Heart right ventricle (tissue), 16 donors: ENCODE data around the gene TIMM23. TPM values are rescaled to one million over a fixed set of nuclear protein-coding genes. Genes with fewer than 3 reads are reported as not detected.

Source experiments
- ATAC-seq, 8 donors: fragments of 200-7000 bp; cut with Tn5 transposase; one replicate each; pipeline ENCODE4 v1.9.1; 2020; ENCODE audit warnings: mild to moderate bottlenecking in 8 of 8, moderate library complexity in 8 of 8, moderate number of reproducible peaks in 1 of 8
- DNase-seq, 2 donors: peaks; one replicate each; pipeline ENCODE4 v3.0.0-alpha.2; 2020
- H3K27ac ChIP-seq, 10 donors: fragments of 200-600 bp; sonication (generic) in 2 of 10; one replicate each; pipeline versions ENCODE4 v1.5.0 to v1.8.0; 2020 to 2022; ENCODE audit warnings: mild to moderate bottlenecking in 3 of 10
- H3K27me3 ChIP-seq, 7 donors: fragments of 200-600 bp; one replicate each; pipeline ENCODE4 v1.8.0; 2021 to 2022; ENCODE audit warnings: mild to moderate bottlenecking in 2 of 7
- H3K36me3 ChIP-seq, 9 donors: fragments of 200-600 bp; sonication (generic) in 1 of 9; one replicate each; pipeline versions ENCODE4 v1.5.0 to v1.8.0; 2020 to 2022; ENCODE audit warnings: mild to moderate bottlenecking in 2 of 9
- H3K4me1 ChIP-seq, 9 donors: fragments of 200-600 bp; sonication (generic) in 1 of 9; one replicate each; pipeline versions ENCODE4 v1.5.0 to v1.8.0; 2020 to 2022; ENCODE audit warnings: mild to moderate bottlenecking in 4 of 9
- H3K4me3 ChIP-seq, 10 donors: fragments of 200-600 bp; sonication (generic) in 2 of 10; one replicate each; pipeline versions ENCODE4 v1.5.0 to v1.8.0; 2020 to 2022; ENCODE audit warnings: mild to moderate bottlenecking in 7 of 10, moderate library complexity in 2 of 10
- H3K9me3 ChIP-seq, 11 donors: fragments of 200-600 bp in 10 of 11; sonication (generic) in 2 of 11; one replicate each; pipeline versions ENCODE4 v1.5.0 to v1.8.0; 2013 to 2022; ENCODE audit warnings: mild to moderate bottlenecking in 2 of 11, control low read depth in 1 of 11, moderate library complexity in 1 of 11
- CTCF ChIP-seq, 9 donors: fragments of 200-600 bp; sonication (generic) in 2 of 9; IDR thresholded peaks; one replicate each; pipeline versions ENCODE4 v1.5.0 to v1.8.0; 2021 to 2022; ENCODE audit warnings: antibody characterized with exemption in 9 of 9, mild to moderate bottlenecking in 5 of 9, moderate library complexity in 1 of 9
- WGBS, 2 donors: extraction: QIAGEN DNeasy Blood & Tissue Kit; methylation state at CpG; one replicate each; pipeline ENCODE4 v1.1.7; 2013; ENCODE audit warnings: inconsistent platforms in 1 of 2; 5-methylcytosine and 5-hydroxymethylcytosine counted together
- intact Hi-C, 10 donors: fragments of 100-400 bp; cut with DNase I; formaldehyde crosslinking; loops; one replicate each; pipeline versions ENCODE4 v1.11.1 to v1.14.2; 2022
- polyA plus RNA-seq, 2 donors: library from polyadenylated mRNA; stranded (reverse); fragments of 200-250 nt; gene quantifications; one replicate each; pipeline ENCODE4 v1.2.3, GENCODE V29; 2013
- total RNA-seq, 10 donors: library from RNA; stranded (reverse); fragmentation: NEBNext Ultra II Directional in 3 of 10; extraction: Animal tissue kit (Norgen Biotek cat#: 25700) in 3 of 10; gene quantifications; one replicate each; pipeline versions ENCODE4 v1.2.1 to v1.2.4, GENCODE V29; 2021 to 2023
- donor health status: Arrhythmogenic right ventricular cardiomyopathy.
- donor health status: ischemic (EF 13 %, LVEDD 7.1; RV severe dilation, severe dysfunction).
- donor health status: healthy with polysubstance abuse.
- donor health status: DM: no; HTN: yes; CAD: no.
- donor health status: DM: no; HTN: no; CAD: no.
- donor health status: ischemic (EF 25% LVEDD 6.9; RV normal size, moderate dysfunction).
- donor health status: ischemic (EF 25% LVEDD 5.7; RV mildly dilated, moderate dysfunction).
- donor health status: healthy.
- donor health status: DM: yes; HTN: yes; CAD: no.
- donor health status: Ischemic cardiomyopathy.
- donor health status: ischemic (EF 35%, LVEDD 5.7; RV mildly dilated, moderate dysfunction).
- donor health status: nonischemic (EF 11% LVEDD 7.7; RV severe dilation, severe dysfunction).
- donor health status: DM: yes; HTN: yes; CAD: no.
- donor health status: PGD.
- donor health status: ischemic (EF 29% LVEDD 5.4; RV normal size, mild dysfunction).
- donor health status: nonischemic (EF 23%, LVEDD 6.1; RV moderate dilation, normal function).

The TIMM23 gene
- total and polyA plus RNA-seq, 12 donors: 73.5 to 113 (median 84.2) TPM

- 79 to 95% methylated on average over 1 of the region's 1 CpG for WGBS, 2 donors
- peaks cover 0 to 72% (median 53%) of the 10 kb centered on the region in 9 donors for H3K4me1 ChIP-seq
- H3K27me3 ChIP-seq: no peaks in the 10 kb centered on the region
- H3K36me3 ChIP-seq: peaks cover 0 to 58% (median 25%) of the 10 kb centered on the region in 9 donors
- intact Hi-C loops: no loop called here
- DNase-seq (no peak), ATAC-seq (peak in 1 of 8 donors; percentile 27)
- no peak overlapping the region for H3K4me3 ChIP-seq
- H3K27ac ChIP-seq: peak overlapping the region in 6 of 10 donors; percentile 8 to 94 (median 28)
- H3K9me3 ChIP-seq: no peaks in the 10 kb centered on the region
- no peak for TF ChIP-seq CTCF (IDR thresholded peaks at IDR 0.05)
Observed at GRCh38 chr10:46016811-46017210, 44.5 kb downstream of the TIMM23 start.

- Histone ChIP-seq H3K4me3 (no peak overlapping the region), H3K27ac (peak overlapping the region in 6 of 10 donors; percentile 21 to 94 (median 68)), H3K27me3 (no peaks in the 10 kb centered on the region), H3K36me3 (peaks cover 0 to 49% (median 17%) of the 10 kb centered on the region in 9 donors), H3K4me1 (peaks cover 0 to 82% (median 61%) of the 10 kb centered on the region in 9 donors), H3K9me3 (no peaks in the 10 kb centered on the region)
- intact Hi-C loops: no loop called here
- TF ChIP-seq CTCF (IDR thresholded peaks at IDR 0.05): no peak
- 65 to 72% methylated on average over 2 of the region's 2 CpGs for WGBS, 2 donors
- ATAC-seq (no peak), DNase-seq (no peak)
Observed at GRCh38 chr10:46017733-46018132, 45.4 kb downstream of the TIMM23 start.

- peaks cover 2 to 88% (median 65%) of the 10 kb centered on the region in 9 donors for H3K4me1 ChIP-seq
- no peaks in the 10 kb centered on the region for H3K9me3 ChIP-seq
- peak overlapping the region; percentile 21 to 94 (median 82) for H3K27ac ChIP-seq
- 30 to 37% methylated on average over 2 of the region's 2 CpGs for WGBS, 2 donors
- H3K27me3 ChIP-seq: no peaks in the 10 kb centered on the region
- no peak for TF ChIP-seq CTCF (IDR thresholded peaks at IDR 0.05)
- peak overlapping the region in 4 of 10 donors; percentile 32 to 77 (median 68) for H3K4me3 ChIP-seq
- intact Hi-C loops: no loop called here
- H3K36me3 ChIP-seq: peaks cover 0 to 40% (median 14%) of the 10 kb centered on the region in 9 donors
- DNase-seq (no peak), ATAC-seq (no peak)
Observed at GRCh38 chr10:46018453-46019176, 46.3 kb downstream of the TIMM23 start.

- H3K9me3 ChIP-seq: no peaks in the 10 kb centered on the region
- DNase-seq (peak in 1 of 2 donors; percentile 19), ATAC-seq (peak in 2 of 8 donors; percentile 22 to 30)
- 37 to 59% methylated on average over 3 of the region's 3 CpGs for WGBS, 2 donors
- no peak for TF ChIP-seq CTCF (IDR thresholded peaks at IDR 0.05)
- intact Hi-C loops: no loop called here
- H3K27me3 ChIP-seq: no peaks in the 10 kb centered on the region
- peaks cover 5 to 93% (median 70%) of the 10 kb centered on the region in 9 donors for H3K4me1 ChIP-seq
- peak overlapping the region in 9 of 10 donors; percentile 44 to 94 (median 84) for H3K27ac ChIP-seq
- peak overlapping the region in 5 of 10 donors; percentile 21 to 77 (median 64) for H3K4me3 ChIP-seq
- peaks cover 0 to 35% (median 9%) of the 10 kb centered on the region in 9 donors for H3K36me3 ChIP-seq
Observed at GRCh38 chr10:46019177-46019528, 46.9 kb downstream of the TIMM23 start.
